Myocyte (in vitro differentiated cells): ENCODE measurements around the gene TSPAN2. TPM values are rescaled to one million over a fixed set of nuclear protein-coding genes. Genes with fewer than 3 reads are reported as not detected.

ENCODE experiments used
- DNase-seq: peaks from one replicate; pipeline ENCODE4 v3.0.0-alpha.2; 2012; ENCODE audit warnings: low read depth
- total RNA-seq: library from RNA; depleted of rRNA; stranded (reverse); fragments of >200 nt; gene quantifications from 2 replicates; pipeline ENCODE4 v1.2.3, GENCODE V29; 2014

Gene TSPAN2
- total RNA-seq, 1 donor from 2014 or later = 0.51 TPM

DNA sequence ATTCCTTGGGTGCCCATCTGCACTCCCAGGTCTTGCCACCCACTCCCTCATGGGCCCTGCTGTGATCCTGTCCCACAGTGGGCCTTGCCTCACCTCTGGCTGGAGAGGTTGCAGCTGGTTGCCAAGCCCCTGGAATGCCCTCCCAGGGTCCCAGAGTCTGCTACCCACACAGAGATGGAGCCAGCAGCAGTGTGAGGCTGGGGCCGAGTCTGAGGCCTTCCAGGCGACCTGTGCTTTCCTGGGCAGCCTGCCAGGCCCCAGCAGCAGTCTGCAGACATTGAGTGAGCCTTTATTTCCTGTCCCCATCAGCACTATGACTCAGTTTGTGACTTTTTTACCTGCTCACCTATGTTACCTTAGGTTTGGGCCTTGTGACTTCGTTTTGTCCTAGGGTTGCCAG, 25.0 kb upstream of the TSPAN2 start:
- DNase-seq = no peak

DNA sequence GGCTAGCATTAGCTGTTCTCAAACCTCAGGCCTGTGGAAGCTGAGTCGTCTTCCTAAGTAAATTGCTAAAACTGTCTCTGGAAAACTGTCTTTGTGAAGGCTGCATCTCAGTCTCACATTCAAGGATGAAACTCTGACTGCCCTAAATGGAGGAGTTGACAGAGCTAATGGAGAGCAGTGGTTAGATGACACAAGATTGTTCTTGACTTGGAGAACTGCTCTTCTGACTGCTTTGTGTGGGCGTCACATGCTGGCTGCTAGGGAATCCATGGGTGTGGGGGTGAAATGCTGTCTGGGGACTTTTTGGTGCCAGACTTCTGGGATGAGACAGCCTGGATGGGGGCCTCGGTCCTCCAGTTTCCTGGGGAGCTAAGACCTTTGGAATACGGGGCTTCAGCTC, 24.5 kb upstream of the TSPAN2 start:
- DNase-seq = no peak

- DNase-seq = peak; percentile 45
These were observed 23.4 kb upstream of the TSPAN2 start for GRCh38 chr1:115112496-115113375.

DNA sequence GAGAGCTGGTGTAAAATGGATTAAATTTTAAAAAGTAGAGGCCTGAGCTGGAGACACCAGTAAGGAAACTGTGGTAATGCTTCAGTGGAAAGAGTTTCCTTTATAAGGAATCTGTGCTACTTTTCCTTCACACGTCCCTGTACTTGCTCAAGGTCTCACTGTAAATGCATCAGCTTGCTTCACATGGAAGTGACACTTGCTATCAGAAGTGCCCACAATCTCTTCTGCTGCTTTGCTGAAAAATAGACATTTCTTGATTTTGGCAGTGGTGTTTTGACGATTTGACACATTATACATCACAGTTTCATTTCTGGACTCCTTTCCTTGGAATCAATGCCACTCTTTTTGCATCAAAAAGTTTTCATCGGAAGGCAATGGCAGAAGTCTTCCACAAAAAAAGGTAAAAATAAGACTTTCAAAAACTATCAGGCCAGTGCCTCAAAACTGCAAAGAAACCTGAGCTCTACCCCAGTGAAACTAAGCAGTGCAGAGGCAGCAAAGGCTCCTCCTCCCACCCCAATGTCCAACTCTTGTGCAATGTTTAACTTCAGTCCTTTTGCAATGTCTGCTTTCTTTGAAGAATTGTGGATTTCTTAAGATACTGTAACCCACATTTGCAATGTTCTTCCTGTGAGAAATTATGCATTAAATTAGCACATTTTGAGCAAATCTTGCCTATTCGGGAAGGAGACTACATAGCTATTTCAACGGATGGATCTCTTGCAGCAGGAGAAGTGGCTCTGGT, 18.4 kb upstream of the TSPAN2 start:
- no peak for DNase-seq

DNA sequence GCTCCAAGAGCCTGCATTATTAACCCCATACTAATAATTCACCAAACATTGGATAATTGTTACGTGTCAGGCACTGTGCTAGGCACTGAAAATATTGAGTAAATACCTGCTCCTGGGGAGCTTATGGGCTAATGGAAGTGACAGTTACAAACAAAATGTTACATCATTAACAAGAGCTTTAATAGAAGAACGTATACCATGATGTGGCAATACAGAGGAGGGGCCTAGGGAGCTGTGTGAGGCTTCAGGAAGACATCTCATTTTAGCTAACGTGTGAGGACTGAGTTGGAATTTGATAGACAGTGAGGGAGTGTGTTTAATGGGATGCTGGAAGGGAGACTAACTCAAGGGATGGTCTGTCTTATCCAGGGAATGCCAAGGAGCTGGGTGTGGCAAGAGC, 16.5 kb upstream of the TSPAN2 start:
- DNase-seq = no peak

- no peak for DNase-seq
These were observed 10.4 kb upstream of the TSPAN2 start for GRCh38 chr1:115099693-115100050.

- peak; percentile 93 for DNase-seq
These were observed 9.8 kb upstream of the TSPAN2 start for GRCh38 chr1:115098979-115099692.

- DNase-seq = no peak
These were observed 2.9 kb upstream of the TSPAN2 start for GRCh38 chr1:115092175-115092574.

GRCh38 chr1:115091572-115091971, 2.3 kb upstream of the TSPAN2 start:
- no peak for DNase-seq

DNA sequence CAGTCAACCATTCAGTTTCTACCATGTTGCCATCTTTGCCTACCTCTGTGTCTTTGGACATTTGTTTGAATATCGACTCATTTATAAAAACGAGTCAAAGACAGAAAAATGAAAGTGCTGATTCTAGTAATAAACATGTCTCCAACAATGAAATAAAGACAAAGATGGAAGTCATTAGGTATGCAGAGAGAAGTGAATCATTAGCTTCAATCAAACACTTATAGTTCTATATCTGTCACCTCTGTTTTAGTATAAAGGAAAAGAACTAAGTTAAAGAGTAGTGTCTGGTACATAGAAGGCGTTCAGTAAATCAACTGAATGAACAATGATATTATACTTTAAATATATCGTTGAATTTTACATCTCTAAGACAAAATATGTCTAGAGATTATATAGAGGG, 1.7 kb upstream of the TSPAN2 start:
- DNase-seq = no peak

GRCh38 chr1:115090540-115090939, 1.2 kb upstream of the TSPAN2 start:
- no peak for DNase-seq

DNA sequence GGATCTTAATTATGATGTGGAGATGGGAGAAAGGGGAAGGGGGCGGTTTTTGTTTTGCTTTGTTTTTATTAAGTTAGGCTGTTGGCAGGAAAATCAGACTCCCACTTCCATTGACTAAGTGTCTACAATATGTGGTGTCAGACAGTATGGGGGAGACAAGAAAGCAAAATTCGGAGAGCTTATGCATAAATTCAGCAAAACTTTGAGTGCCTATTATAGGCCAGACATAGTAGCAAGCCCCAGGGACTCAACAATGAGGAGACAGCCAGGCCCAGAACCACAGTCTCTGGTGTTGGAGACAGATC, 835 bp upstream of the TSPAN2 start:
- no peak for DNase-seq

GRCh38 chr1:115088871-115089419, 358 bp downstream of the TSPAN2 start:
- DNase-seq = no peak

DNA sequence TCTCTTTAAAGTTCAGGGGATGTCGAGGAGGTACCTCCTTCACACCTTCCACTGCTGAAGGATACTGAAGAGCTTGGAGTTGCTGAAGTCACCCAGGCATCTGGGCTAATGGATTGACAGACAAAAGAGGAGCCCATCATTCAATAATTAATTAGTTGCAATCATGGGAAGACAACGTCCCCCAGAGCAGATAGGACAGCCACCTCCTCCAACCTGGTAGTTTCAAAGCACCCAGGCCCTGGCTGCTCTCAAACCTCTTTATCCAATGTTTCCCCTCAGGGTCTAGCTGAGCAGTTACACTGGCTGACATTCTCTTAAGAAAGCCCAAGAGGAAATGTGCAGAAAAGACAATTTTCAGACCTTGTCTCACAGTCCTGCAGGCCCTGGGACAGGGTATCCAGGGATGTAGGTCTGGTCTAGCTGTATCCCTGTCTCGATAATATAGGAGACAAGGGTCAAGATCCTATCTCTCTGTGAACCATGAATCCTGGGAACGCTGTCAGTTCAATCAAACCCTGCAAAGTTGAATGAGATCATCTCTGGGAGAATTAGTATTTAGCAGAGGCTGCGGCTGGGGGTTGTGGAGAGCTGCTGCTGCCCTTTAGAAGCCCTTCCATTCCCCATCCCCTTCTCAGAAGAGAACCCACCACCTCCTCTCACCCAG, 1.1 kb downstream of the TSPAN2 start:
- DNase-seq = no peak

GRCh38 chr1:115086176-115086830, 3.0 kb downstream of the TSPAN2 start:
- DNase-seq = no peak

GRCh38 chr1:115084902-115085511, 4.3 kb downstream of the TSPAN2 start:
- no peak for DNase-seq

GRCh38 chr1:115082949-115083348, 6.4 kb downstream of the TSPAN2 start:
- DNase-seq = no peak

DNA sequence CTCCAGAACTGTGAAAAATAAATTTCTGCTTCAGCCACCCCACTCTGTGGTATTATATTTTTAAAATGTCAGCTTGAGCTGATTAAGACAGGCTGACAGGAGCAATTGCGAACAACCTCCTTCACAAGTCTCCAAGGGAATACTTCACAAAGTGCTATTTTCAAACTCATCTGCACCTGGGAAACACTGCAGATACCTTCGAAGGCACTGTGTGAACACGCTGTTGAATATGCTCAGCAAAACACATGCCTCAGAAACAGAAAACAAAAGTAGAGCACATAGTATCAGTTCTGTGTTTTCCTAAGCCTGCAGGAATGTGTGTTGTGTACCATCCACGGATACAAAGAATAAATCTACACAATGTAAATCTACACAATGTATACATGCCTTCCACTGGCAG, 10.6 kb downstream of the TSPAN2 start:
- no peak for DNase-seq

DNA sequence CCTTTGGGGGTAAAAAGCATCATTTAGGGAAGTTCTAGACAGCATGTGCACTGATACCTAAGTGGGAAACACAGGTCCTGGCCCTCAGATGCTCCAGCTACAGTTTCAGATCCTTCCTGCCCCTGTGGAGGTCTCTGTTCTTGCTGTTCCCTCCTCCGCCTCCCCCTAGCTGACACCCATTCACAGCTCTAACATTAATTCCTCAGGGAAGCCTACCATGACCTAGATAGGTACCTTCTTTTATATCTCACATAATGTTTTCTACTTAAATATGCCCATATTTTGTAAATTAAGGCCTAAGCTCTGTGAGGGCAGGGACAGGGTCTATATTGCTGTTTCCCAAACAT, 11.3 kb downstream of the TSPAN2 start:
- no peak for DNase-seq

GRCh38 chr1:115077286-115077983, 11.9 kb downstream of the TSPAN2 start:
- peak; percentile 83 for DNase-seq
